ENCODE results near the gene OR4C3. TPM values are rescaled to one million over a fixed set of nuclear protein-coding genes. Genes with fewer than 3 reads are reported as not detected.

The OR4C3 gene
- not detected in 2 replicates for total RNA-seq

DNA sequence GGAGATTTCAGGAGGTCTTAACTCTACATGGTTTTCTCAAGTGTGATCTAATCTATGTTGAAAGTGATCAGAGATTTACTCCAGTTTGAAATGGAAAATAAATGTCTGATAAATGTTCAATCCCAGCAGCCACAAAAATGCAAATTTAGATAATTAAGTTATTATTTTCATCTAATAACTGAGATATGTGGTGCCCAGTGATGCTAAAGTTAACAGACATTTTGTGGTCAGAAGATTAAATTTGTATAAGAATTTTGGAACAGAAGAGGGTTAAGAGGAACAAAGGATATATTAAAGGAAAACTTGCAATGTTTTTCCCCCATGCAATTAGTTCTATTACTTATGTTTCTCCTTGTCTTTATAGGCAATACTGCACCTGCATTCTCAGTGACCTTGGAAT lies at the start of gene OR4C3:
Gene OR4C3, plus strand, starts transcription at position 301 of the 400 bp plus-strand sequence. CDS start 102 bp downstream, outside the sequence.

DNA sequence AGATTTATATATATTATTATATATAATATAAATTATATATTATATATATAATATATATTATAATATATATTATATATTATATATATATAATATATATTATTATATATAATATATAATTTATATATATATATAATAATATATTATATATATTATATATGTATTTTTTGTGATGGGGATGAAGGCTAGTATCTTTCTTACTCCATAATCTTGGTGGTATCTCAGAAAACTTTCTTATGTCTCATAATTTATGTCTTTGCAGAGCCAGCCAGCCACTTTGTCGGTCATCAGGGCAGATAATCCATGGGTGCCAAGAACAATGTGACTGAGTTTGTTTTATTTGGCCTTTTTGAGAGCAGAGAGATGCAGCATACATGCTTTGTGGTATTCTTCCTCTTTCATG lies 18.8 kb upstream of the OR4C3 start, which contains the start of gene OR4S1:
Gene OR4S1, plus strand, starts transcription at position 301 of the 400 bp plus-strand sequence. Its CDS starts 0 bp downstream, at position 301.

DNA sequence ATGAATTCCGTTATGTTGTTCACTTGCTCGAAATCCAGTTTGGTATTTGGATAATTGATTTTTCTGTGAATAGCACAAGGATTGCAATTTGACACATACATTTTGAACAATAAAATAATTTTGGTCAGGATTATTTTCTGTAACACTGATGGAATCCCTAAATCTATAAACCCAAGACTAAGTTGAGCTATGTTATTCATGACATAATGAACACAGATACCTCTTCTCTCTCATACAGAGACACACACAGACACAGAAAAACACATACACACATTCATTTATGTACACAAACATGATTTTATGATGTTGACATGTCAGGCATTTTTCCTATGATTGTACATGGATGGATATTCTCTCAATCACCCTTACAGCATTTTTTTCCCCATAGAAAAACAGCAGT lies 41.6 kb downstream of the OR4C3 start, which contains the start of gene OR4C5:
Gene OR4C5, minus strand, starts transcription at position 101 of the 400 bp plus-strand sequence. Its CDS starts 0 bp downstream, at position 101.

Other genes starting within 250 kb of the OR4C3 start
- not detected in 2 replicates for gene OR4B1, start 108.1 kb upstream of the OR4C3 start, total RNA-seq
- gene OR4X2, start 79.8 kb upstream of the OR4C3 start, total RNA-seq = not detected in 2 replicates
- gene OR4X1, start 61.1 kb upstream of the OR4C3 start, total RNA-seq = not detected in 2 replicates
- not detected in 2 replicates for gene OR4S1, start 18.7 kb upstream of the OR4C3 start, total RNA-seq
- gene OR4C5, start 41.5 kb downstream of the OR4C3 start, total RNA-seq = not detected in 2 replicates
- not detected in 2 replicates for gene OR4A47, start 163.9 kb downstream of the OR4C3 start, total RNA-seq